GM21528 (cell line): Measurements from ENCODE around the gene GPR180.

Experiments used
- ATAC-seq: cut with Tn5 transposase; IDR thresholded peaks from one replicate; pipeline ENCODE4 v1.9.1; 2021; ENCODE audit warnings: mild to moderate bottlenecking, moderate library complexity; ENCODE audit not compliant: unreplicated experiment, low FRiP score

GPR180 gene

DNA sequence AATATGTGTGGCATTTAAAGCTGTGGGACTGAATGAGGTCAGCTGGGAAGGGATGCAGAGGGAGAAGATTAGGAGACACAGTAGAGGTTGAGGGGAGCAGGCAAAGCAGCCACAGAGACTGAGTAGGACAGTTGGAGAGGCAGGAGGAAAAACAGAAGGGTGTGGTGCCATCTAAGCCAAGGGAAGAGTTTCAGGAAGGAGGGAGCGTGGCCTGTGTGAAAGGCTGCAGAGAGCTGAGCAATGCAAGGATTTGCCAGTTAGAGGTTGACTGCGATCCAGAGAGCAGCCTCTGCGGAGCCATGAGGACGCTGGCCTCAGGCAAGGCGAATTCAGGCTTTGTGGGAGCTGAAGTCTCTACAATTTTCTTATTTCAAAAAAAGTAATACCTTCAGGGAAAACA lies 81.8 kb downstream of the GPR180 start:
- no peak for ATAC-seq
